HG03457 (cell line): ENCODE data around the gene RNLS.

Source experiments
- ATAC-seq: cut with Tn5 transposase; IDR thresholded peaks from one replicate; pipeline ENCODE4 v1.9.1; 2021; ENCODE audit warnings: moderate number of reproducible peaks; ENCODE audit not compliant: unreplicated experiment

The RNLS gene

DNA sequence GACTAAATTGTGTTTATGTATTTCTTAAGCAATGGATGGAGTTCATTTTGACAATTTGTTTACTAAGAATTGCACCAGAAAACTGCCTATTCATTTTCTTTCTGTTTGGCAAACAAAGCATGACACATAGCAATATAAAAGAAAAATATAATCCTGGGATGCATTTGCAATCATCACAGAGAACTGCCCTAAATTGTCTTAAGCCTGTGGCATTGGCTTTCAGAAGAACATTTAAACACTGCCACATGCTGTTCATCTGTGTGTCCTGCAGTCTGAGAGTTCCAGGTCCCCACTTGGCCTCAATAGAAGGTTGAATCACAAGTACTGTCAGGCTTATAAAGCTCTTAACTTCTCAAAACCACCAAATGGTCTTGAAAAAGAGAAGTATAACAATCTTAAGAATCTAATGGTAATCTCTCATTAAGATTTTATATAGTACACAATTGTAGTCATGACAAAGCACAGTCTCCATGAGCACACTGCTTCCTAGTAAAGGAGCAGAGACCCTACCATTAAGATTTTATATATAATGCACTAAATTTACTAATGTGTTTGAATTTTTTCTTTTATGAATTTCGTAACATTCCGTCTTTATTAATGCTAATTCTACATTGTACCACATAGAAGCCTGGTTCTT, 29.9 kb downstream of the RNLS start:
- ATAC-seq: no peak

DNA sequence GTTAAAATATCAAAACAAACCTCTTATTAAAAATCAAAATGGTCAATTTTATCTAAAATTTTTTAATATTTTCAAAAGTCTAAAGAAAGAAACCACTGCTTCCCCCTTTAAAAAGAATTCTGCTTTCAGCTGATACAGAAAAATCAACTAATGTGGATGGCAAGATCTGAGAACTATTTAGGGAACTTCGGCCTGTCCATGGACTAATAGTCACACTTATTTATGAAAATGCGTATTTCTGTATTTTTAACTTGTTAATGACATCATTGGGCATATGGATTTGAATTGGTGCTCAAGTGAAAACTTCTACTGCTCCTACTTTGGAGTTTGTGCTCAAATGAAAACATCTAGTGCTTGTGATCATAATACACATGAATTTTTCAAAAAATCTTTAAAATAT, 31.9 kb downstream of the RNLS start:
- no peak for ATAC-seq

DNA sequence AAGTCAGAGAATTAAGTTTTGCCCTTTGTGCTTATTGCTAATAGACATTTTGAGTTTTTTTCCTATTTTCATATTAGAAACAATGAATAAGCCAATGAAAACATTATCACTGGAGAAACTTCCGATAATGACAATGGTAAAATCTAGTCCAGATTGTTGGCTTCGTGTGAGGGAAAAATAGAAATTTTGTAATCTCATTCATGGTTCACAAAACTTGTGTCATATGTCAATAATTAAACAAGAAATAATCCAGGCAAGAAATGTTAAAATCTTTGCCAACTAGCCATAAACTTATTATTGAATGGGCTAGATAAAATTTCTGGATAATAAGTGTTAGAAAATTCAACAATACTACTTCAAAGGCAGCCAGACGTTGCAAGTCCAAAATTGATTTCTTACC, 36.6 kb downstream of the RNLS start:
- no peak for ATAC-seq

DNA sequence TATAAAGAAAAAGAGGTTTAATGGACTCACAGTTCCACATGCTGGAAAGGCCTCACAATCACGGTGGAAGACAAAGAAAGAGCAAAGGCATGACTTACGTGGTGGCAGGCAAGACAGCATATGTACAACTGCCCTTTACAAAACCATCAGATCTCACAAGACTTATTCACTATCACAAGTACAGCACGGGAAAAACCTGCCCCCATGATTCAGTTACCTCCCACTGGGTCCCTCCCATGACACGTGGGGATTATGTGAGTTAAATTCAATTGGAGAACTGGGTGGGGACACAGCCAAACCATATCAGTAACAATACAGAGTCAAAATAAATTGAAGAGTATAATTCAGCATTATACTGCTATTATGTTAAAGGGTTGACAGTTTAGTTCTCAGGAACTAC, 37.8 kb downstream of the RNLS start:
- ATAC-seq: no peak

DNA sequence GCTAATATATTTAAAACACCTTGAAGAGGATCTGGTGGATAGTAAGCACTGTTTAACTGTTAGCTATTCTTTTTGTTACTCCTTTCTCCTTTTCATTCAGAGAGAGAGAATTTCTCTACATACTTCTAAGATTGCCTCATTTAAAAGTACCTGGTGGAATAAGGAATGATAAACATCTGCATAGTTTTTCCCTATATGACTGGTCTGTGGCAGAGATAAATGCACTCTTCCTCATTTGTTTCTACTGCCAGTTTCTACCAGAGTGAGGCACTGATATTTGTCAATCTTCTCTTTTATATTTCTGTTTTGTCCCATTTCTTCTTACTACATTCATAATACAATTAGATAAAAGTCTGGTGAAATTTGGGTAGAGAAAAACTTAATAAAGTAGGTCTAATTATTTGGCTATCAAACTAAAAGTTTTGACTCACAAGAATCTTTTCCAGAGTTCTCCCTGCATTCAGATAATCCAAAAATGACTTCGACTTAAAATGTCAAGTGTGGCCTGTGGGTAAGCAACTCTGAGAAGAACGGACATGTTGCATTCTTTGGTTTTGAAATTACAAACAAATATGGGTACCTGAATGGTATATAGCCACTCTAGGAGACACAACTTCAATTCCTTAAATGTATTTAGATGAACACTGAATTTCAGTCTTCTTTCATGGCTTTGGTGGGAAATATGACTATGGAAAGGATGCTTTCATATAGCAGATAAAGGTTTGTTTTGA, 38.8 kb downstream of the RNLS start:
- no peak for ATAC-seq

DNA sequence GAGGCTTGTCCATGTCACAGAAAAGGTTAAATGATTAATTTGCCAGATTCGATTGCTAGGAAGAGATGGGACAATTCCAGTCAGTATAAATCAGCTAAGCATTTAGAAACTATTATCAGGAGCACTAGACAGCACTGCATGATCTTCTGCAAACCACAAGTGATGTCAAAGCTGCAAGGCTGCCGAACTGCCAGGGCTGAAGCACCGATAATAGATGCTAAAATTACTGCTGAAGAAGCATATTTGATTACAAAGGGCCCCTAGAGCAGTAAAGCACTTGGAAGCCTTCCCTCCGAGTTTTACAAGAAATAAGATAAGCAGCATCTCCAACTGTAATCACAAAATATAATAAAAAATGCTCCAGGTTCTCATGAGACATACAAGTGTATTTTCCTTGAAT, 40.6 kb downstream of the RNLS start:
- ATAC-seq: no peak

DNA sequence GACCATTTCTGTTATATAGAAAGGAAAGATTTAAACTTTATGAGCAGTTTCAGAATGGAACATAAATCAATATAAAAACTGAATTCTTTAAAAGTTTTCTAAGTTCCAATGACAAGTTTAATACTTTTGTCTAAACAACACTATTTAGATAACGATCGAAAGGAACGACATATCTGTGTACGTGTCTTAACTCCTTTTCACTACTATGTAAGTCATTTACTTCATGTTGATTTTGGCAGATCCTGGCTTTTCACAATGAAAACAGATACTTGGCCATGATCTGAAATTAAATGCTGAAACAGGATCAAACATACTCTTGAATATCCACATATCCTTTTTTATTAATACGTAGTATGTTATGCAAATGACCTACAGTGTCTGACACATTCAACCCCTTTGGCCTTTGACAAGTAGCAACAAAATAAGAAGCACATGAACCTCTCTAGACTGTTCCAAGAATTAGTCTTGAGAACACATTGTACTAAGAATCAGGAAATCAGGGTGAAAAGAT, 41.9 kb downstream of the RNLS start:
- ATAC-seq: no peak

DNA sequence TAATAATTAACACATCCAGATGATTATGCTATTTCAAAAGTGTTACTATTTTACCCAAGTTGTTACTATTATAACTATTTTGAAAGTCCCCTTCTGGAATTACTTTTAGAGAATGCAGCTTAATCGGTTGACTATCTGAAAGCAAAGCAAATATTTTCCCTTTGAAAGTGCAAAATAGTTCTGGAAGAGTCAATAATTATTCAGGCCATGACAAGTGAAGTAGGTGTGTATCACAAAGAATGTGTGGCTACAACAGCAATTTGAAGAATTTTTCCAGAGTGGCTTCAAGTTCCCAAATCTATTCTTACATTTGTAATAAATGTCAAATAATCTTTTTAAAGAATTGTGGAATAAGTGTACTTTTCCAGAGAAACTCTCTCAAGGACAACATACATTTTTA, 42.8 kb downstream of the RNLS start:
- ATAC-seq: no peak

DNA sequence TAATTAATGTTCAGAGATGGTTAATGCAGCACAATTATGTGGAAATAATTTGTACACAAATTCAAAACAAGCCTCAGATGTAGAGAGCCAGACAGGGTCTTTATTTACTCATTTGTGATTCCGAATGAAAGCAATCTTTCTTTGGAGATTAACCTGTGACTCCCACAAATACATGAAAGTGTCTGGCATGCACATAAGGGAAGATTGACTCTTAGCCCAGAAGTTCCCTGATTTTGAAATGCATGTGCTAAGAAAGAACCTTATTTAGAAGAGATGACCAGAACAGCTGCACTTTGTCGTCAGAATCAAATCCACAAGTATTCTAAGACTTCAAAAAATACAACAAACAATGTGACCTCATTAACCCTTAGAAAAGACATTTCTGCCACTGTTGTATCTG, 45.1 kb downstream of the RNLS start:
- ATAC-seq: no peak

DNA sequence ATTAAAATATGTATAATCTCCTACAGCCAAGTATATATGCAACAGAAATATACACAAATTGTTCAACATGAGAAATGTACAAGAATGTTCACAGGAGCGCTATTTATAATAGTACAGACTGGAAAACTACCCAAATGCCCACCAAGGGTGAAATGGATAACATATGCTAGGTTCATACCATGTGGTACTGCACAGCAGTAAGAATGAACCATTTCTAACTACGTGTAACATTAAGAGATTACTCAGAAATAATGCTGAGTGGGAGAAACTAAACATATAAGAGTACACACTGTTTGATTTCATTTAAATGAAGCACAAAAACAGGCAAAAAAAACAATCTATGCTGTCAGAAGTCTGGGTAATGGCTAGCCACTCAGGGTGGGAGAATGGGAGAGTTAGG, 45.8 kb downstream of the RNLS start:
- no peak for ATAC-seq

DNA sequence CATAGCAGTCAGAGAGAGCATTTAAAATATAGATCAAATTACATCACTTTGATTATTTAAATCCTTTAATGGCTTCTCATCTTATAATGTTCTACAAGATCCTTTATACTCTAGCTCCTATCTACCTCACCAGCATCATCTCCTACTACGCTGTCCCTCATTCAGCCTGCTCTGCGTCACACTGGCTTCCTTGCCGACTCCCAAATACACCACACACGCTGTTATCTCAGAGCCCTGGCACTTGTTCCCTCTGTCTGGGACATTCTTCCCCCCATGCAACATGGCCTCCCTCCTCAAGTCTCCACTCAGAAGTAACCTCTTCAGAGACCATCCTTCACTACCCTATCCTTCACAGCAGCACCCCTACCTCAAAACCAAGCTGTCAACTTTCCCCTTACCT, 46.7 kb downstream of the RNLS start:
- ATAC-seq: no peak

DNA sequence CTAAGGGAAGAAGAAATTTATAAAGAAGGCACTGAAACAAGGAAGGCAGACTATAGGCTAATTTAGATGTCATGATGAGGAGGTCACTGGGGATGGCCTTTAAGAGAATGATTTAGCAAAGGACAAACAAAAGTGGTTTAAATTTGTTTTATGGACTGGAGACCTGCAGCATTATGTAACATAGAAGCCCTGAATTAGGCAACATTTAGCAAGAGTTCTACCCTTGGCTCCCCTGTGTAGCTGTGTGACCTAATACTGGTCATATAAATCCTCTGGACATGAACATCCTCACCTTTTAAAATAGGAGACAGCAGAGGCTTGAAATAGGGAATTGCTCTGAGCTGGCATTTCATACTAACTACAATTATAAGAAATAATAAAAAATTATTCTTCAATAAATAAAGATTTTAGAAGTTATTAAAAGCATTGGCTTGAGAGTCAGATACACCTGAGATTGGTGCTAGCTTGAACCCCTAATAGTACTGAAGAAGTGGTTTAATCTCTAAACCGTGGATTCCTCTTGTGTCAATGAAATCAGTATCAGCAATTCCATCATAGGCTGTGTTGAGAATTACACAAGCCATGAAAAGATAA, 48.9 kb downstream of the RNLS start:
- ATAC-seq: no peak

DNA sequence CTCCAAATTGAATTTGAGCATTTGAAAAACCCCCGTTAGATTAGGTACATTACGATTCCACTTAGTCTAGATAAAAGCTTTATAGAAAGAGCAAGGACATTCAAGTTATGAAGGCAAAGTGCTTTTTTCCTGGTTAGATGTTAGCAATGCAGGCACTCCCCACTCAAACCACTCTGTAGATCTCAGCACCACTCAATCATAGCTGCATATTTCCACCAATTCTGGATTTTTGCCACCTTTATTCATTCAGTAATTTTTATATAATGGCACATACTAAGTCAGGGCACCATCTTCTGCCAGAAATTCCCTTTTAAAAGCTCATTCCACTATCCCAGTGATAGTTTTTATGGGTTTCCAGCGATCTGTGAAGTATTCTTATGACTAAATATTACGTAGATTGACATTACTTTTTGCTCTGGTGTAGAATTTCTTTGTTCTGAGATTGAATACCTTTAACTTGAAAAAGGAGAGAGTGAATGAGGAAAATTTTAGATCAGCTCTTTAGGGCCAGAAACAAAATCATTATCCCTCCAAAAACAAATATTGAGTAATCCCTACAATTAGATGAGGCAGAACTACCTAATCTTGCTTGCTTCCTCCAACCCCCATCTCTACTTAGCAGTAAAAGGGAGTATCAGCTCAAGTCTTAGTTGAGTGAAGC, 51.6 kb downstream of the RNLS start:
- ATAC-seq: no peak

DNA sequence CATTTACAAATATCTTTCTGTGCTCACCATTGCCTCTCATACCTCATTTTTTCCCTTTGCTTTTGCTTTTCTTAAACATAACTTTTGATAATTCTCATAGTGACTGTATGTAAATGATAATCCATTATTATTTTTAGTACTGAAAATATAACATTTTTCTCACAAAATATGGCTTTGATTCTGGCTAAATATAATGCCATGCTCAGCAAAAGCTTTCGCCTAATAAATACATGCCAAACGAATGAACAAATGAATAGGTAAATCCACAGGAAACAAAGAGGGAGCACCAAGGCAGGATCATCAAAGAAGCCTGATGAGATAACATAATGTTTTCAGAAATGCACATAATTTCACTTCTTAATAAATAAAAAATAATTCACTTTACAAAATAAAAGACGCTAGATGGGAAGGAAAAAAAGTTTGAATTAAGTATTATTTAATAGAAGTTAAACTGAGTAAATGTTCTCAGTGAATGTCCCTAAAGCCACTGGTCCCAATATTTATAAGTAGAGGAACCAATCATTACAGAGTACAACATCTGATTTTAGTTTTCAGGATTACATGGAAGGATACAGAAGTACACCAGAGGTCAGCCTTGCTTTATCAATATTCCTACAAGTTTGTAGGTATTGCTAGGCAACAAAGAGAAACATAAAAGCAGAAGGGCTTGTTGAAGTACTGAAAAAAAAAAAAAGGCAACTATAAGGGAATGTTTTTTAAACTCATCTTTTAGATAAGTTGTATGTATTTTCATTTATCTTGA, 52.3 kb downstream of the RNLS start:
- no peak for ATAC-seq

DNA sequence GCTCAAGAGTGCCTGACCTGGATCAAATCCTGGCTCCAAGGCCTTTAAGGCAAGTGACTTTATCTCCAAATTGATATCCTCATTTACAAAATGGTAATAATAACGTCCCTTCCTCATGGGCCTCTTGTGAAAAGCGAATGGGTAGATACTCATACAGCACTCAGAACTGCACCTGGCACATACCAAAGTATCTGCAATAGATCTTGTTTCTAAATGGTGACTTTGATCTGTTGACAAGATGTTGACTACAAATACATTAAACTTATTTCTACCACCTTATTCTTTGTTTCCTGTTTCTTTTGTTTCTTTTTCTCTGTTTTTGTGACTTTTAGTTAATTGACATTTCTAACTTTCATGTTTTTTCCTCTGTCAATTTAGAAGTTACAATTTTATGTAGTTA, 53.0 kb downstream of the RNLS start:
- no peak for ATAC-seq

DNA sequence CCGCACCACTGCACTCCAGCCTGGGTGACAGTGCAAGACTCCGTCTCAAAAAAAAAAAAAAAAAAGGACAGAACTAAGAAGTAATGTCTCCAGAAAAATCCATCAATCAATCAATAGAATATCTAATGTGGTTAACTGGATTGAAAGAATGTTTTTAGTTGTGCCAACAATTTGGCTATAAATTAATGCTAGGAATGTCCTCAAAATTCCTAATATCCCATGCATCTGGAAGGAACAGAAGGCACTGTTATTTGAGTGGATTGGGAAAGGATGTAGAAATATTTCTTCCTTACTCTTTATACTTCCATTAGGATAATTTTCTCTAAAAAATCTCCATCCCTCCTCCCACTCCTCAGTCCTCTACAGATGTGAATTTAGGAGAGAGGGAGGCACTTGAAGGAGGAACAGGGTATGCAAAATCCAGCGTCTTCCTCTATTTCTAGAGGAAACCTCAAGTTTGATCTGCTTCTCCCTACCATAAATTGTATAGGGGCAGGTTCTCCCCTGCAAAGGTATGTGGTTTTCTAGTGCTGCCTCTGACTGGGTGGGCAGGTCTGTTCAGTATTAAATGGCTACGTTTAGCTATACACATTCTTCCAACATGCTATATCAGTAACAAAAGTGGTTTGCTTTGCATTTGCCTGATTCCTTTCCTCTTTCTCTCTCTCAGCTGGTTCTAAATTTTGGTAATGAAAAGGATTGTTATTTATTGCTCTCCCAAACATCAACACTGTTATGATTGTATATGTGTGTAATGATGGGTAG, 54.1 kb downstream of the RNLS start:
- no peak for ATAC-seq

DNA sequence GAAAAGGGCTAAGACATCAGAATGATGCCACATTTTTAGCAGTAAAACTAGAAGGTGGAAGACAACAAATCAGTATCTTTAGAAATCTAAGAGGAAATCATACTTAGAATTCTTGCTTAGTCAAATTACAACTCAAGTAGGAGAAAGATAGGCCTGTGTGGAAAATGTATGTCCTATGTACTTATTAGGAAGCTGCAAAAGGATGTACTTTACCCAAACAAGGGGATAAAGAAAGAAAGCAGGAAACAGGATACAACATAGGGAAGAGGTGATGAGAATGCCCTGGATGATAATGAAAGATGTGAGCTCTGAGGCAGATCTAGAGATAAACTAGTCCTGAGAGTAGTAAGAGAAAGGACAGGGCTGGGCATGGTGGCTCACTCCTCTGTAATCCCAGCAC, 54.9 kb downstream of the RNLS start:
- ATAC-seq: no peak

DNA sequence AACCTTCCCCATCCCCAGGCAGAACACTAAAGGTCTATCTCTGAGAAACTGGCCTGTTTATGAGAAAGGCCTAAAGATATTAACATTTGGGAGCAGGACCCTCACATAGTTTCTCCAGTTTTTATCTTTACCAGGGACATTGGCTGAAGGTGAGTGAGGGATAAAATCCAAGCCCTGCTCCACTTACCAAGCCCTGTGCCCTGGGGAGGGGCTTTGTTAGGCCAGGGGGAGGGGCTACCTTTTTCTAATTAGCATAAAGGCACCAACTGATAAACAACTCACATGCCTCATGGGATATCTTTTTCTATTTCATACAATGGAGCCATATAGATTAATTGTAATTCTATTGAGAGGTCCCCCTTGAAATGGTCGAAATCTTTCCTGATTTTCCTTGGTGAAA, 55.9 kb downstream of the RNLS start:
- ATAC-seq: no peak

DNA sequence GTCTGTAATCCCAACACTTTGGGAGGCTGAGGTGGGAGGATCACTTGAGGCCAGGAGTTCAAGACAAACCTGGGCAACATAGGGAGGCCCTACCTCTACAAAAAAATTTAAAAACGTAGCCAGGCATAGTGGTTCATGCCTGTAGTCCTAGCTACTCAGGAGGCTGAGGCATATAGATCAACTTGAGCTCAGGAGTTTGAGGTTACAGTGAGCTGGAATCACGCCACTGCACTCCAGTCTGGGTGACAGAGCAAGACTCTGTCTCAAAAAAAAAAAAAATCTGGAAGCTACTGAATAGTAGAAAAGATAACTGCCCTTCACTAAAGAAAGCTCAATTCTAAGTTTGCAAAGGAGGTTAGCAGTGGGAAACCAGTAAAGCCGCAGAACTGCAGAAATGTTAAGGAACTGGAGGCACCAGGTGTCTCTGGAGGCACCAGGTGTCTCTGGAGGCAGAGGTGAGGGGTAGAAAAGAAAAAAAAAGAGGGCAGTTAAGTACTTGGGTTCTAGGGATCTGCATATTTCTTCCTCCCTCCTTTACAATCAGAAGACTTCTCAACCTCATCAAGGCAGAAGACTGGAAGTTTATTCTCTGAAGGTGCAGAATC, 56.5 kb downstream of the RNLS start:
- no peak for ATAC-seq
